PC-9 (cell line): Measurements from ENCODE around the gene TOX4. TPM values are rescaled to one million over a fixed set of nuclear protein-coding genes. Genes with fewer than 3 reads are reported as not detected.

Source experiments
- BruUV-seq: library from RNA; stranded (reverse); fragments of 400-500 nt; replicated peaks from 2 replicates; lab custom pipeline; 2021; lab: Mats Ljungman, UMichigan
- CTCF ChIA-PET: fragments of 300-600 bp; sonication (Branson Sonifier 250); formaldehyde crosslinking; loops from one replicate; lab custom pipeline; 2022; ENCODE audit warnings: antibody characterized with exemption; lab: Charles Lee
- POLR2A ChIA-PET: fragments of 300-600 bp; sonication (Branson Sonifier 250); formaldehyde crosslinking; loops from one replicate; lab custom pipeline; 2022; ENCODE audit warnings: antibody characterized with exemption; ENCODE audit not compliant: unreplicated experiment; lab: Charles Lee
- DNase-seq, 2 experiments: peaks; one replicate each; pipeline versions ENCODE4 v3.0.0 to v3.0.0-alpha.2; 2015 to 2022; ENCODE audit warnings: mixed read lengths in 1 of 2
- H2AFZ ChIP-seq: fragments of 200-600 bp; sonication (generic); 2 replicates; pipeline ENCODE4 v1.8.1; 2017; ENCODE audit warnings: antibody characterized with exemption
- H3F3A ChIP-seq: fragments of 200-600 bp; sonication (generic); 2 replicates; pipeline ENCODE4 v1.8.1; 2017; ENCODE audit warnings: antibody characterized with exemption, mild to moderate bottlenecking, low read depth; ENCODE audit not compliant: insufficient read depth
- H3K27ac ChIP-seq: fragments of 200-600 bp; sonication (generic); 2 replicates; pipeline ENCODE4 v1.6.1; 2016; ENCODE audit warnings: mixed run types
- H3K27me3 ChIP-seq: fragments of 200-600 bp; sonication (generic); 2 replicates; pipeline ENCODE4 v1.6.1; 2016; ENCODE audit warnings: low read depth, mixed run types; ENCODE audit not compliant: insufficient read depth
- H3K36me3 ChIP-seq: fragments of 200-600 bp; sonication (generic); 2 replicates; pipeline ENCODE4 v1.6.1; 2016; ENCODE audit warnings: low read depth, mixed run types
- H3K4me1 ChIP-seq: fragments of 200-600 bp; sonication (generic); replicated peaks from 2 replicates; pipeline ENCODE4 v1.6.1; 2016; ENCODE audit warnings: mixed run types; ENCODE audit not compliant: insufficient read depth
- H3K4me2 ChIP-seq: fragments of 200-600 bp; sonication (generic); 2 replicates; pipeline ENCODE4 v1.6.1; 2017; ENCODE audit warnings: mixed run types
- H3K4me3 ChIP-seq: fragments of 200-600 bp; sonication (generic); 2 replicates; pipeline ENCODE4 v1.6.1; 2016; ENCODE audit warnings: mixed run types
- H3K79me2 ChIP-seq: fragments of 200-600 bp; sonication (generic); 2 replicates; pipeline ENCODE4 v1.6.1; 2017; ENCODE audit warnings: low read depth, mixed run types
- H3K9me2 ChIP-seq: fragments of 200-600 bp; sonication (generic); 2 replicates; pipeline ENCODE4 v1.8.1; 2017; ENCODE audit warnings: mild to moderate bottlenecking; ENCODE audit not compliant: insufficient read depth
- H3K9me3 ChIP-seq: fragments of 200-600 bp; sonication (generic); 2 replicates; pipeline ENCODE4 v1.8.1; 2016; ENCODE audit warnings: low read depth; ENCODE audit not compliant: insufficient read depth
- H4K20me1 ChIP-seq: fragments of 200-600 bp; sonication (generic); 2 replicates; pipeline ENCODE4 v1.8.1; 2017; ENCODE audit not compliant: insufficient read depth
- EZH2 ChIP-seq: fragments of 200-600 bp; sonication (generic); IDR thresholded peaks from 2 replicates; pipeline ENCODE4 v1.8.0; 2017; ENCODE audit warnings: antibody characterized with exemption, low read depth
- intact Hi-C: fragments of 100-400 bp; cut with micrococcal nuclease; formaldehyde crosslinking; loops from one replicate; pipeline ENCODE4 v1.10.0; 2022; ENCODE audit not compliant: unreplicated experiment
- total RNA-seq: library from RNA; stranded (reverse); gene quantifications from 2 replicates; pipeline ENCODE4 v1.2.3, GENCODE V29; 2021
- TF ChIP-seq, protein P1 (sequence below): fragments of 200-600 bp; sonication (generic); conservative IDR thresholded peaks from 2 replicates; pipeline ENCODE4 v1.6.1; 2017; ENCODE audit warnings: mixed run types, antibody characterized with exemption, mild to moderate bottlenecking, moderate library complexity

Gene TOX4
- total RNA-seq, 1 experiment from 2014 or later: 50.6 TPM

DNA sequence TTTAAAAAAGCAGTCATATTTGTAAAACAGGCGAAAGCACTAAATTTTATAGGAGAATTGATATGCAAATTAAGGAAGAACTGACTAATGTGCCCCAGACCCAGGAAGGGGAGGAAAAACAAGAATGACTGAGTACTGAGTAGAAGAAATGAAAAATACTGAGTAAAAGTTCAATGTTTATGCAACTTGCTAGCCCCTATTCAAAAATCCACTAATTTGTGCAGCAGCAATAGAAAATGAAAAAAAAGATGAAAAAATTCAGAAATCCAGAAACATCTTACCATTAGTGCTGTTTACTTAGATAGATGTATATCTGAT lies 27.1 kb upstream of the TOX4 start:
- Histone ChIP-seq H3K4me2 (no peak overlapping the region), H3K79me2 (peaks cover 83% of the 10 kb centered on the region), H2AFZ (no peak overlapping the region), H4K20me1 (peaks cover 3% of the 10 kb centered on the region; the same call in 1 of the 2 replicates), H3K36me3 (no peaks in the 10 kb centered on the region), H3F3A (no peaks in the 10 kb centered on the region), H3K9me2 (no peaks in the 10 kb centered on the region), H3K4me1 (no peaks in the 10 kb centered on the region; the same call in 1 of the 2 replicates), H3K4me3 (no peak overlapping the region), H3K9me3 (no peaks in the 10 kb centered on the region), H3K27me3 (no peaks in the 10 kb centered on the region), H3K27ac (no peak overlapping the region)
- no TSS peak for BruUV-seq
- no peak for TF ChIP-seq EZH2
- TF ChIP-seq, protein P1, sequence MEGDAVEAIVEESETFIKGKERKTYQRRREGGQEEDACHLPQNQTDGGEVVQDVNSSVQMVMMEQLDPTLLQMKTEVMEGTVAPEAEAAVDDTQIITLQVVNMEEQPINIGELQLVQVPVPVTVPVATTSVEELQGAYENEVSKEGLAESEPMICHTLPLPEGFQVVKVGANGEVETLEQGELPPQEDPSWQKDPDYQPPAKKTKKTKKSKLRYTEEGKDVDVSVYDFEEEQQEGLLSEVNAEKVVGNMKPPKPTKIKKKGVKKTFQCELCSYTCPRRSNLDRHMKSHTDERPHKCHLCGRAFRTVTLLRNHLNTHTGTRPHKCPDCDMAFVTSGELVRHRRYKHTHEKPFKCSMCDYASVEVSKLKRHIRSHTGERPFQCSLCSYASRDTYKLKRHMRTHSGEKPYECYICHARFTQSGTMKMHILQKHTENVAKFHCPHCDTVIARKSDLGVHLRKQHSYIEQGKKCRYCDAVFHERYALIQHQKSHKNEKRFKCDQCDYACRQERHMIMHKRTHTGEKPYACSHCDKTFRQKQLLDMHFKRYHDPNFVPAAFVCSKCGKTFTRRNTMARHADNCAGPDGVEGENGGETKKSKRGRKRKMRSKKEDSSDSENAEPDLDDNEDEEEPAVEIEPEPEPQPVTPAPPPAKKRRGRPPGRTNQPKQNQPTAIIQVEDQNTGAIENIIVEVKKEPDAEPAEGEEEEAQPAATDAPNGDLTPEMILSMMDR: no peak
- CTCF ChIA-PET: no interaction called here
- POLR2A ChIA-PET: no interaction called here
- DNase-seq: no peak
- intact Hi-C loops: no loop called here

DNA sequence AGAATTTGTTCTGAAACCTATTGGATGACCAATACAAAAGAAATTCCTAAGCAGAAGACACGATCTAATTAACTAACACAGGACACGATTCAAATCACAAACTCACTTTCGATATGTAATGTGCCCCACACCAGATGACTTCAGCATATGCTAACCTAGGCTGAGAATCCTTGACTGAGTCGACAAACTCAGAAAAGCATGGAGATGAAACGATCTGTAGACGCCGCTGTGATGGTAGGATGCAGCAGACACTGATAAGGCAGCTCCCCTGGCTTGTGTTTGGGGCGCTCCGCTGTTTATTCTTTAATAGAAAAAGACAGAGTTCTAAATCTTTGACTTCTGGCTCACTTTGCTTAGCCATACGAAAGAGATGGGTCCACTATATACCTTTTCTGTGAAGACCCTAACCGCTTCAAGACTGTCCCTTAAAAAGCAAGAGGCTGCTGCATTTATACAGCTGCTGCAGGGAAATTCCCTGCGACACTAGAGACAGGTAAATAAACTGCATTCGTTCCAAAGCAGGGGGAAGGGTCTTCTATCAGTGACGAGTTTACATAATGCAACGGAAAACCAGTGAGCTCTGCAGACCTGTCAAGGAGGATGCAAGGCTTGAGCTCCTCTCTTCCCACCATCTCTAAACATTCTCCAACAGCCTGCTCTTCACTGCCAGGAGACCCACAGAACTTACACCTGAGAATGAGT lies 22.0 kb upstream of the TOX4 start:
- Histone ChIP-seq H3F3A (0 out of 2 replicates have a peak, but pooled peaks cover 3% of the 10 kb centered on the region), H3K4me1 (no peaks in the 10 kb centered on the region; the same call in 1 of the 2 replicates), H2AFZ (peak overlapping the region; percentile 93), H3K27ac (0 out of 2 replicates have a peak overlapping the region, but pooled peaks have one; percentile 75), H3K9me3 (no peaks in the 10 kb centered on the region), H4K20me1 (no peaks in the 10 kb centered on the region), H3K4me2 (peak overlapping the region; percentile 99), H3K4me3 (peak overlapping the region; percentile 94), H3K36me3 (no peaks in the 10 kb centered on the region), H3K79me2 (peaks cover 55% of the 10 kb centered on the region), H3K27me3 (no peaks in the 10 kb centered on the region), H3K9me2 (no peaks in the 10 kb centered on the region)
- intact Hi-C loops: no loop called here
- CTCF ChIA-PET: interaction anchor here (0.9 to 1.8 kb wide), 2 partner anchors 18 to 101 kb away, joined by 7 to 8 read pairs; no protein-coding TSS in a partner anchor
- POLR2A ChIA-PET: interaction anchor here (0.6 to 0.8 kb wide), 3 partner anchors 71 to 735 kb away, joined by 3 to 5 read pairs (median 4); partner anchors contain the start of gene SALL2
- TF ChIP-seq, protein P1: no peak
- TF ChIP-seq EZH2: no peak
- TSS peak; percentile 37 for BruUV-seq
- DNase-seq: no peak

DNA sequence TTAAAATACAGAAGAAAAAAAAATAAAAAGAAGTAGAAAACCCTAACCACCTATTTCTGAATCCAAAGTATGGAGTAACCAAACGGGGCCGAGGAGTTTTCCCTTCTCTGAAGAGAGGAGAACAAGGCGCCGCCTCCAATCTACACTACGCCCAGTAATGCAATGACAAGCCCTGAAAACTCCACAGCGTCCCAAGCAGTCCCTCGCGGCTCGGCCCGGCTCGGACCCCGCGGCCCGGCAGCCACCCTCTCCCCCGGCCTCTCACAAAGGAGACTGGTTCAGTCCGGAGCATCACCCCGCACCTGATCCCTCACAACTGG lies 21.4 kb upstream of the TOX4 start:
- peak overlapping the region; percentile 99 for H3K4me2 ChIP-seq
- peaks cover 49% of the 10 kb centered on the region for H3K79me2 ChIP-seq
- TF ChIP-seq EZH2: no peak
- TF ChIP-seq, protein P1: no peak
- H3K27ac ChIP-seq: peak overlapping the region; percentile 75
- H2AFZ ChIP-seq: peak overlapping the region; percentile 93
- H3K4me3 ChIP-seq: peak overlapping the region; percentile 94
- H3K4me1 ChIP-seq: no peaks in the 10 kb centered on the region; the same call in 1 of the 2 replicates
- H3K9me2 ChIP-seq: no peaks in the 10 kb centered on the region
- H3K27me3 ChIP-seq: no peaks in the 10 kb centered on the region
- no peaks in the 10 kb centered on the region for H4K20me1 ChIP-seq
- ChIA-PET CTCF (interaction anchor here (0.9 to 1.8 kb wide), 2 partner anchors 18 to 101 kb away, joined by 7 to 8 read pairs; no protein-coding TSS in a partner anchor), POLR2A (interaction anchor here (0.6 to 1.1 kb wide), 6 partner anchors 10 to 279 kb away, joined by 4 to 11 read pairs (median 6); partner anchors contain the start of gene SALL2)
- H3K36me3 ChIP-seq: no peaks in the 10 kb centered on the region
- intact Hi-C loops: no loop called here
- no peak for DNase-seq
- 0 out of 2 replicates have a peak, but pooled peaks cover 3% of the 10 kb centered on the region for H3F3A ChIP-seq
- no TSS peak for BruUV-seq
- H3K9me3 ChIP-seq: no peaks in the 10 kb centered on the region
